NCI-H2196 (cell line): ENCODE data around the gene ABI3BP.
"Not testable (repeated sequence)": the region's sequence is repeated elsewhere in the genome, so short reads cannot be mapped to it uniquely, and the experiment has no call there.

Source experiments
- DNase-seq: peaks from one replicate; lab custom pipeline; 2025; ENCODE audit not compliant: unreplicated experiment; lab: John Stamatoyannopoulos, UW

Gene ABI3BP

GRCh38 chr3:100993309-100993708 lies at the start of gene ABI3BP:
ABI3BP (minus strand) TSS chr3:100993421; CDS start chr3:100993384, 37 bp downstream.
- DNase-seq, result no peak

GRCh38 chr3:101039285-101039684 lies 46.1 kb upstream of the ABI3BP start:
- DNase-seq, result peak; percentile 12

GRCh38 chr3:101038880-101039279 lies 45.7 kb upstream of the ABI3BP start:
- DNase-seq, result no peak

GRCh38 chr3:101038393-101038792 lies 45.2 kb upstream of the ABI3BP start:
- DNase-seq, result no peak

- no peak for DNase-seq
These were observed 44.4 kb upstream of the ABI3BP start for GRCh38 chr3:101037613-101038012.

- DNase-seq, result no peak
These were observed 43.5 kb upstream of the ABI3BP start for GRCh38 chr3:101036676-101037075.

GRCh38 chr3:101036213-101036618 lies 43.0 kb upstream of the ABI3BP start:
- DNase-seq, result peak; percentile 7

GRCh38 chr3:101027286-101027685 lies 34.1 kb upstream of the ABI3BP start:
- DNase-seq, result no peak

- DNase-seq, result no peak
These were observed 33.7 kb upstream of the ABI3BP start for GRCh38 chr3:101026881-101027280.

- DNase-seq, result no peak
These were observed 33.0 kb upstream of the ABI3BP start for GRCh38 chr3:101026244-101026643.

- no peak for DNase-seq
These were observed 27.3 kb upstream of the ABI3BP start for GRCh38 chr3:101020351-101021015.

- DNase-seq, result no peak
These were observed 23.8 kb upstream of the ABI3BP start for GRCh38 chr3:101017017-101017416.

- DNase-seq, result not testable (repeated sequence)
These were observed 19.1 kb upstream of the ABI3BP start for GRCh38 chr3:101012312-101012711.

GRCh38 chr3:101011136-101011535 lies 17.9 kb upstream of the ABI3BP start:
- no peak for DNase-seq

- DNase-seq, result no peak
These were observed 17.1 kb upstream of the ABI3BP start for GRCh38 chr3:101010296-101010695.

GRCh38 chr3:101009386-101009785 lies 16.2 kb upstream of the ABI3BP start:
- DNase-seq, result no peak

- no peak for DNase-seq
These were observed 5.9 kb upstream of the ABI3BP start for GRCh38 chr3:100999160-100999559.

GRCh38 chr3:100994809-100995208 lies 1.6 kb upstream of the ABI3BP start:
- no peak for DNase-seq

- no peak for DNase-seq
These were observed 966 bp upstream of the ABI3BP start for GRCh38 chr3:100994187-100994586.

- DNase-seq, result no peak
These were observed 799 bp downstream of the ABI3BP start for GRCh38 chr3:100992231-100993012.

- no peak for DNase-seq
These were observed 5.1 kb downstream of the ABI3BP start for GRCh38 chr3:100988080-100988479.

- no peak for DNase-seq
These were observed 8.9 kb downstream of the ABI3BP start for GRCh38 chr3:100984308-100984707.
